GM12864 (cell line): ENCODE data around the gene TSEN34.
"Not testable (repeated sequence)": the region's sequence is repeated elsewhere in the genome, so short reads cannot be mapped to it uniquely, and the experiment has no call there.

Experiments used
- DNase-seq: peaks from one replicate; pipeline ENCODE4 v3.0.0-alpha.2; 2011; ENCODE audit warnings: low read depth
- H3K4me3 ChIP-seq: 2 replicates; pipeline ENCODE4 v1.5.1; 2011; ENCODE audit warnings: mild to moderate bottlenecking, low read depth, low read length, control low read depth
- CTCF ChIP-seq: IDR thresholded peaks from 2 replicates; pipeline ENCODE4 v1.5.1; 2011; ENCODE audit warnings: low read depth, mild to moderate bottlenecking, moderate library complexity, low read length, control low read depth, inconsistent platforms; ENCODE audit errors: missing control alignments

Gene TSEN34

GRCh38 chr19:54179262-54179852 lies 11.8 kb upstream of the TSEN34 start:
- TF ChIP-seq CTCF: no peak

GRCh38 chr19:54179921-54180461 lies 11.1 kb upstream of the TSEN34 start:
- DNase-seq: no peak
- no peak overlapping the region for H3K4me3 ChIP-seq
- TF ChIP-seq CTCF: no peak

More at GRCh38 chr19:54179262-54179852, 11.8 kb upstream of the TSEN34 start:
- DNase-seq: no peak
- no peak overlapping the region for H3K4me3 ChIP-seq

GRCh38 chr19:54180691-54181091 lies 10.4 kb upstream of the TSEN34 start:
- DNase-seq: no peak
- TF ChIP-seq CTCF: no peak
- no peak overlapping the region for H3K4me3 ChIP-seq

- not testable (repeated sequence) for DNase-seq, H3K4me3 ChIP-seq
Observed at GRCh38 chr19:54181894-54182293, 9.2 kb upstream of the TSEN34 start.

- DNase-seq: no peak
Observed at GRCh38 chr19:54183431-54183830, 7.7 kb upstream of the TSEN34 start.

GRCh38 chr19:54186351-54186750 lies 4.8 kb upstream of the TSEN34 start:
- H3K4me3 ChIP-seq: no peak overlapping the region
- no peak for TF ChIP-seq CTCF
- no peak for DNase-seq

More at GRCh38 chr19:54183431-54183830, 7.7 kb upstream of the TSEN34 start:
- no peak overlapping the region for H3K4me3 ChIP-seq
- no peak for TF ChIP-seq CTCF

GRCh38 chr19:54186934-54187381 lies 4.2 kb upstream of the TSEN34 start:
- TF ChIP-seq CTCF: no peak
- no peak for DNase-seq
- no peak overlapping the region for H3K4me3 ChIP-seq
